Measurements from ENCODE around the gene SELENON.
A peak's percentile ranks its signal among the peaks of the same experiment; 100 is the strongest.
"Not testable (repeated sequence)": the region's sequence is repeated elsewhere in the genome, so short reads cannot be mapped to it uniquely, and the experiment has no call there.

Gene SELENON

GRCh38 chr1:25831569-25832196 is 31.7 kb downstream of the SELENON start:
- DNase-seq, result no peak

- DNase-seq, result no peak
Observed at GRCh38 chr1:25832336-25833037, 32.5 kb downstream of the SELENON start.

GRCh38 chr1:25833158-25833557 is 33.2 kb downstream of the SELENON start:
- no peak for DNase-seq

GRCh38 chr1:25834894-25835293 is 34.9 kb downstream of the SELENON start:
- no peak for DNase-seq

GRCh38 chr1:25836695-25837094 is 36.7 kb downstream of the SELENON start:
- DNase-seq, result no peak

- no peak for DNase-seq
Observed at GRCh38 chr1:25837262-25837875, 37.4 kb downstream of the SELENON start.

GRCh38 chr1:25839808-25840207 is 39.8 kb downstream of the SELENON start:
- not testable (repeated sequence) for DNase-seq

GRCh38 chr1:25843483-25843882 is 43.5 kb downstream of the SELENON start:
- DNase-seq, result no peak

- DNase-seq, result no peak
Observed at GRCh38 chr1:25844536-25845337, 44.7 kb downstream of the SELENON start.

GRCh38 chr1:25845664-25846063 is 45.7 kb downstream of the SELENON start:
- DNase-seq, result no peak

- DNase-seq, result no peak
Observed at GRCh38 chr1:25847929-25848328, 47.9 kb downstream of the SELENON start.

GRCh38 chr1:25848531-25848930 is 48.5 kb downstream of the SELENON start:
- DNase-seq, result no peak

- no peak for DNase-seq
Observed at GRCh38 chr1:25854554-25854953, 54.6 kb downstream of the SELENON start.

GRCh38 chr1:25856856-25857255 is 56.9 kb downstream of the SELENON start:
- no peak for DNase-seq

GRCh38 chr1:25858494-25858893 is 58.5 kb downstream of the SELENON start:
- DNase-seq, result no peak

- peak; percentile 94 for DNase-seq
Observed at GRCh38 chr1:25858906-25859789, 59.2 kb downstream of the SELENON start, which contains the start of gene AUNIP. AUNIP (minus strand) TSS chr1:25859457; CDS start chr1:25859357, 100 bp downstream.

- DNase-seq, result no peak
Observed at GRCh38 chr1:25861316-25862286, 61.6 kb downstream of the SELENON start.

GRCh38 chr1:25862785-25863485 is 62.9 kb downstream of the SELENON start:
- no peak for DNase-seq

GRCh38 chr1:25863486-25864262 is 63.7 kb downstream of the SELENON start:
- DNase-seq, result no peak

Data from stimulated activated CD4-positive, alpha-beta T cell treated with anti-CD3 and anti-CD28 coated beads, Interleukin-15, amount 100 ng/mL, for 24 hours (primary cell).